Fibroblast of villous mesenchyme (primary cell): Measurements from ENCODE around the gene POLR3G. TPM values are rescaled to one million over a fixed set of nuclear protein-coding genes. Genes with fewer than 3 reads are reported as not detected.

ENCODE experiments used
- DNase-seq: peaks from one replicate; pipeline ENCODE4 v3.0.0-alpha.2; 2010; ENCODE audit warnings: low read depth
- H3K4me3 ChIP-seq: 2 replicates; pipeline ENCODE4 v1.5.1; 2011; ENCODE audit warnings: low read depth, mild to moderate bottlenecking, low read length
- CTCF ChIP-seq: IDR thresholded peaks from 2 replicates; pipeline ENCODE4 v1.5.1; 2012; ENCODE audit warnings: low read depth, mild to moderate bottlenecking, low read length; ENCODE audit not compliant: insufficient read depth
- total RNA-seq: library from RNA; depleted of rRNA; stranded (reverse); fragments of >200 nt; gene quantifications from 2 replicates; pipeline ENCODE4 v1.2.3, GENCODE V29; 2012

POLR3G gene
- total RNA-seq, 1 donor, result 5.2 TPM

GRCh38 chr5:90561766-90562165 lies 87.1 kb downstream of the POLR3G start:
- TF ChIP-seq CTCF, result no peak
- H3K4me3 ChIP-seq, result no peak overlapping the region
- DNase-seq, result no peak

- no peak for DNase-seq
- no peak for TF ChIP-seq CTCF
- no peak overlapping the region for H3K4me3 ChIP-seq
Observed at GRCh38 chr5:90562341-90562740, 87.7 kb downstream of the POLR3G start.

GRCh38 chr5:90563108-90563507 lies 88.4 kb downstream of the POLR3G start:
- no peak for DNase-seq
- no peak overlapping the region for H3K4me3 ChIP-seq
- no peak for TF ChIP-seq CTCF

Other genes starting within 250 kb of the POLR3G start
- gene CETN3, start 65.1 kb upstream of the POLR3G start, total RNA-seq, result 7.1 and 15.5 TPM in 2 replicates
- 5.5 and 6.9 TPM in 2 replicates for gene MBLAC2, start 93 bp upstream of the POLR3G start, total RNA-seq
- 16.1 and 28.1 TPM in 2 replicates for gene LYSMD3, start 54.7 kb downstream of the POLR3G start, total RNA-seq
- gene ADGRV1, start 83.9 kb downstream of the POLR3G start, total RNA-seq, result under 0.01 and 0.43 TPM in 2 replicates